ENCODE results near the gene KNTC1.
"Not testable (repeated sequence)": the region's sequence is repeated elsewhere in the genome, so short reads cannot be mapped to it uniquely, and the experiment has no call there.

Gene KNTC1, protein sequence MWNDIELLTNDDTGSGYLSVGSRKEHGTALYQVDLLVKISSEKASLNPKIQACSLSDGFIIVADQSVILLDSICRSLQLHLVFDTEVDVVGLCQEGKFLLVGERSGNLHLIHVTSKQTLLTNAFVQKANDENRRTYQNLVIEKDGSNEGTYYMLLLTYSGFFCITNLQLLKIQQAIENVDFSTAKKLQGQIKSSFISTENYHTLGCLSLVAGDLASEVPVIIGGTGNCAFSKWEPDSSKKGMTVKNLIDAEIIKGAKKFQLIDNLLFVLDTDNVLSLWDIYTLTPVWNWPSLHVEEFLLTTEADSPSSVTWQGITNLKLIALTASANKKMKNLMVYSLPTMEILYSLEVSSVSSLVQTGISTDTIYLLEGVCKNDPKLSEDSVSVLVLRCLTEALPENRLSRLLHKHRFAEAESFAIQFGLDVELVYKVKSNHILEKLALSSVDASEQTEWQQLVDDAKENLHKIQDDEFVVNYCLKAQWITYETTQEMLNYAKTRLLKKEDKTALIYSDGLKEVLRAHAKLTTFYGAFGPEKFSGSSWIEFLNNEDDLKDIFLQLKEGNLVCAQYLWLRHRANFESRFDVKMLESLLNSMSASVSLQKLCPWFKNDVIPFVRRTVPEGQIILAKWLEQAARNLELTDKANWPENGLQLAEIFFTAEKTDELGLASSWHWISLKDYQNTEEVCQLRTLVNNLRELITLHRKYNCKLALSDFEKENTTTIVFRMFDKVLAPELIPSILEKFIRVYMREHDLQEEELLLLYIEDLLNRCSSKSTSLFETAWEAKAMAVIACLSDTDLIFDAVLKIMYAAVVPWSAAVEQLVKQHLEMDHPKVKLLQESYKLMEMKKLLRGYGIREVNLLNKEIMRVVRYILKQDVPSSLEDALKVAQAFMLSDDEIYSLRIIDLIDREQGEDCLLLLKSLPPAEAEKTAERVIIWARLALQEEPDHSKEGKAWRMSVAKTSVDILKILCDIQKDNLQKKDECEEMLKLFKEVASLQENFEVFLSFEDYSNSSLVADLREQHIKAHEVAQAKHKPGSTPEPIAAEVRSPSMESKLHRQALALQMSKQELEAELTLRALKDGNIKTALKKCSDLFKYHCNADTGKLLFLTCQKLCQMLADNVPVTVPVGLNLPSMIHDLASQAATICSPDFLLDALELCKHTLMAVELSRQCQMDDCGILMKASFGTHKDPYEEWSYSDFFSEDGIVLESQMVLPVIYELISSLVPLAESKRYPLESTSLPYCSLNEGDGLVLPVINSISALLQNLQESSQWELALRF (N-terminal part only)

GRCh38 chr12:122526683-122527477 is at the start of gene KNTC1, which contains the start of gene RSRC2:
Gene KNTC1, plus strand, starts transcription at chr12:122527249. Its CDS starts 2,815 bp downstream, at chr12:122530064.
Gene RSRC2, minus strand, starts transcription at chr12:122526936. Its CDS starts 83 bp downstream, at chr12:122526853.
- DNase-seq, result peak; percentile 100

DNA sequence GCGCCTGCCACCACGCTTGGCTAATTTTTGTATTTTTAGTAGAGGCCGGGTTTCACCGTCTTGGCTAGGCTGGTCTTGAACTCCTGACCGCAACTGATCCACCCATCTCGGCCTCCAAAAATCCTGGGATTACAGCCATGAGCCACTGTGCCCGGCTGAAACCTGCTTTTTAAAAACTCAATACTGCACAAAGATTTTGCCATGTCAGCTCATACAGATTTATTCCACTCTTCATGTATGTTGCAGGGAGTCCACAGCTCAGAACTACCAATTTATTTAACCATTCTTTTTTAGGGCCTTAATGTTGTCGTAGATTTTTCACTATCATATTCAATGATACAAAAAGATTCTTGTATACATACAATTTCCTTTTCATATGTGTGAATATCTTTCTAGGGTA is 46.3 kb upstream of the KNTC1 start:
- DNase-seq, result no peak

GRCh38 chr12:122481861-122482260 is 45.2 kb upstream of the KNTC1 start:
- DNase-seq, result no peak

DNA sequence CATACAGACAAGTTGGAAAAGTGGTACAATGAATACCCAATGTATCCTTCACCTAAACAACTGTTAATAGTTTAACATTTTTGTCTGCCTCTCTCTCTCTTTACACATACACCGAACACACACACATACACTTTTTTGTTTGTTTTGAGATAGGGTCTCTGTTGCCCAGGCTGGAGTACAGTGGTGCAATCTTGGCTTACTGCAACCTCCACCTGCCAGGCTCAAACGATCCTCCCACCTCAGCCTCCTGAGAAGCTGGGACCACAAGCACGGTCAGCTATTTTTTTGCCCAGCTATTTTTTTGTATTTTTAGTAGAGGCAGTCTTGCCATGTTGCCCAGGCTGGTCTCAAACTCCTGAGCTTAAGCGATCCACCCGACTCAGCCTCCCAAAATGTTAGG is 43.1 kb upstream of the KNTC1 start:
- no peak for DNase-seq

- not testable (repeated sequence) for DNase-seq
Observed at GRCh38 chr12:122484385-122484784, 42.7 kb upstream of the KNTC1 start.

DNA sequence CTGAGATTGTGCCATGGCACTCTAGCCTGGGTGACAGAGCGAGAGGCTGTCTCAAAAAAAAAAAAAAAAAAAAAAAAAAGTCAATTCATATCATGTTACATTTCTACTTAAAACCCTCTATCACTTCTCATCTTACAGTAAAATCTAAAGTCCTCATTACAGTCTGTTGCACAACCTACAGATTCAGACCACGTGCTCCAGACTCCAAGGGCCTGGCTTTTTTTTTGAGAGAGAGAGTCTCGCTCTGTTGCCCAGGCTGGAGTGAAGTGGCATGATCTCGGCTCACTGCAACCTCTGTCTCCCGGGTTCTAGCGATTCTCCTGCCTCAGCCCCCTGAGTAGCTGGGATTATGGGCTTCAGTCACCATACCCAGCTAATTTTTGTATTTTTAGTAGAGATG is 40.7 kb upstream of the KNTC1 start:
- DNase-seq, result peak; percentile 8

GRCh38 chr12:122486805-122487426 is 40.1 kb upstream of the KNTC1 start:
- DNase-seq, result no peak

DNA sequence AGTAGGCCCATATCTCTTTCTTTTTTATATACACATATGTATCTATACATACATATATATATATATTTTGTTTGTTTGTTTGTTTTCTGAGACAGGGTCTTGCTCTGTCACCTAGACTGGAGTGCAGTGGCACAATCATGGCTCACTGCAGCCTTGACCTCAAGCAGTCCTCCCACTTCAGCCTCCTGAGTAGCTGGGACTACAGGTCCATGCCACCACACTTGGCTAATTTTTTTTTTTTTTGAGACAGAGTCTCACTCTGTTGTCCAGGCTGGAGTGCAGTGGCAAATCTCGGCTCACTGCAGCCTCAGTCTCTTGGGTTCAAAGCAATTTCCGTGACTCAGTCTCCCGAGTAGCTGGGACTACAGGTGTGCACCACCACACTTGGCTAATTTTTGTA is 39.2 kb upstream of the KNTC1 start:
- DNase-seq, result not testable (repeated sequence)

- no peak for DNase-seq
Observed at GRCh38 chr12:122489038-122489437, 38.0 kb upstream of the KNTC1 start.

GRCh38 chr12:122491991-122492390 is 35.1 kb upstream of the KNTC1 start:
- no peak for DNase-seq

DNA sequence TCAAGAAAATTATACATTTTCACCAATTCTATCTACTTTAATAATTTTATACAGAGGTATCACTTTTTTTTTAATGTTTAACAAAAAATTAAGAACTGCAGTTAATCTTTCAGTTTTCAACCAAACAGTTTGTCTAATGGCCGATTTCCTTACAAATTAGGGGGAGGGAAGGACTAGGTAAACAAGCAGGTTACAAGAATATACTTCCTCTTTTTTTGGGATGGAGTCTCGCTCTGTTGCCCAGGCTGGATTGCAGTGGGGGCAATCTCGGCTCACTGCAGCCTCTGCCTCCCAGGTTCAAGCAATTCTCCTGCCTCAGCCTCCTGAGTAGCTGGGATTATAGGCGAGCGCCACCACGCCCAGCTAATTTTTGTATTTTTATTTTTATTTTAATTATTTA is 33.8 kb upstream of the KNTC1 start:
- not testable (repeated sequence) for DNase-seq

- no peak for DNase-seq
Observed at GRCh38 chr12:122495258-122495657, 31.8 kb upstream of the KNTC1 start.

DNA sequence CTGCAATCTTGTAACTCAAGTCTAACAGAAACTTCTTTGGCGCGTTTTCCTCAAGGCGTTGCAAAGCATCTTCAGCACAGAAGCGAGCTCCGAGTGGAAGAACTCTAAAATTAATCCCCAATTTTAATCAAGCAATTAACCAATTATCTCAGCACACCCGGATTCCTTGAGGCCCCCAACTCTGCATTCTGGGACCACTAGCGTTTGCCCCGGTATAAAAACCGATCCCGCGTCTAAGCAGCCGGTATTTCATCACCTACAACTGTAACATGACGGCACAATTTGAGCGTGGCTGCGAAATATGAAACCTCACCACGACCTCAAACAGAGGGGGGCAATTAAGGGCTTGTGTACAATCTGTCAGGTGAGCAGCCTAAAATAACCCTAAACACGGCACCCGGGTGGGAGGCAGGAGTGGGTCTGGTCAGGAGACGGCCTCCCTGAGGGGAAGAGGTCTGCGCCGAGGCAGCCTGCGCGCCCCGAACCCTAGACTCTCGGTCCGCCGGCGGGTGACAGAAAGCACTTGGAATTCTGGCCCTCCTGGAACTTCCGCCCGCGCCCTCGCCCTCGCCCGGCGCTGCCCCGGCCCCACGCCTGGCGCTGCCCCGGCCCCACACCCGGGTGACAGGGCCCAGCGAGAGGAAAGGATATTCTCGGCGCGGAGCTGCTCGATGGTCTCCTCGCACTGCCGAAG is 26.9 kb upstream of the KNTC1 start:
- peak; percentile 55 for DNase-seq

DNA sequence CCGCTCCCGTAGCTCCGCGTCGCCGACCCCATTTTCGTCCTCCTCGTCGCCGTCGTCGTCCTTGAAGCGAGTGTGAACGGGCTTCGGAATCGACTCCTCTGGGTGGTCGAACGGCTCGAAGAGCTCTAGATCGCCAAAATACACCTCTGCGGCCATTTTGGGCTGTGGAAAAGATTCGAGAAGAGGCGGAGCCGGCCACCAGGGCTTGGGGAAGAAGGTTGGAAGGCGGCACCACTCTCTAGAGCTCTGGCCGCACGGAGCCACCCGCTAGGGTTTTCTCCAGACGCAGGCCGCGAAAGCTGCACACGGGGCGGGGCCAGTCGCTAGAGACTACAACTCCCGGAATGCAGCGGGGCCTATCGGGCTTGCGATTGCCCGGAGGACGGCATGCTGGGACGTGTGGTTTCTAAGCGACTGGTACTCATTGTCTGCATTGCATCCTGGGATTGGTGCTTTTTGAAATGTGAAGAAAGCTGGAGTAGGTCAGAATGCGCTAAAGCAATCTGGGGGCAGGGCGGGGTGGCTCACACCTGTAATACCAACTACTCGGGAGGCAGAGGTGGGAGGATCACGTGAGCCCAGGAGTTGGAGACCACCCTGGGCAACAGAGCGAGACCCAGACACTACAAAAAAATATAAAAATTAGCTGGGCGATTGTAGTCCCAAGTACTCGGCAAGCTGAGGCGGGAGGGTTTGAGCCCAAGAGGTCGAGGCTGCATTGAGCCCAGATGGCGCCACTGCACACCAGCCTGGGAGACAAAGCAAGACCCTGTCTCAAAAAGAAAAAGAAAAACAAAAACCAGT is 26.2 kb upstream of the KNTC1 start, which contains the start of gene ZCCHC8:
Gene ZCCHC8 (minus strand): TSS at position 248 of the 804 bp plus-strand sequence. CDS start 92 bp downstream, at position 156.
- DNase-seq, result peak; percentile 98

GRCh38 chr12:122501489-122501989 is 25.5 kb upstream of the KNTC1 start:
- no peak for DNase-seq

- no peak for DNase-seq
Observed at GRCh38 chr12:122503147-122503751, 23.8 kb upstream of the KNTC1 start.

DNA sequence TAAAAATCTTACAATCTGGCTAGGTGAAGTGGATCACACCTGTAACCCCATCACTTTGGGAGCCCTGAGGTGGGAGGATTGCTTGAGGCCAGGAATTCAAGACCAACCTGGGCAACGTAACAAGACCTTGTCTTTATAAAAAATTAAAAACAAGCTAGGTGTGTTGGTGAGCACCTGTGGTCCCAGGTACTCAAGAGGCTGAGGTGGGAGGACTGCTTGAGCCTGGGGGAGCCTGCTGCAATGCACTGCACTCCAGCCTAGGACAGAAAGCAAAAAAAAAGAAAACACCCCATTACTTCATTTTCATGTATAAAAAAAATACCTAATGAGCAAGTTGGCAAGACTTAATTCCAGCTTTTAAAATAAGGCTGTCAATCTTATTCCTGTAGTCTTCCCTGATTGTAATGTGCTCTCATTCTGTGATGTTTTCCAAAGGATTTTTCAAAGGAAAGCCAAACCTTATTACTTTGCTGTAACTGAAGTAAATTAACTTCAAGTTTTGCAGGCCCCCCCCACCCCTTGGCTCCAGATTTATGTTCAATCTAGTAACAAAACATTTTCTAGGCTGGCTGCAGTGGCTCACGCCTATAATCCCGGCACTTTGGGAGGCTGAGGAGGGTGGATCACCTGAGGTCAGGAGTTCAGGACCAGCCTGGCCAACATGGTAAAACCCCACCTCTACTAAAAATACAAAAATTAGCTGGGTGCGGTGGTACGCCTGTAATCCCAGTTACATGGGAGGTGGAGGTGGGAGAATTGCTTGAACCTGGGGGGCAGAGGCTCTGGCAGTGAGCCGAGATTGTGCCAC is 23.1 kb upstream of the KNTC1 start:
- no peak for DNase-seq

- DNase-seq, result no peak
Observed at GRCh38 chr12:122505419-122506051, 21.5 kb upstream of the KNTC1 start.
